Loucy (cell line): Measurements from ENCODE around the gene TFPI2.

Experiments used
- EZH2phosphoT487 ChIP-seq: fragments of 200-600 bp; IDR thresholded peaks from 2 replicates; pipeline ENCODE4 v1.6.1; 2018; ENCODE audit warnings: antibody characterized with exemption, mild to moderate bottlenecking, moderate library complexity, borderline replicate concordance
- TF ChIP-seq, protein P1 (sequence below): fragments of 200-600 bp; sonication (generic); conservative IDR thresholded peaks from 2 replicates; pipeline ENCODE4 v1.5.1; 2014; ENCODE audit warnings: mild to moderate bottlenecking, antibody characterized with exemption, low read length

DNA sequence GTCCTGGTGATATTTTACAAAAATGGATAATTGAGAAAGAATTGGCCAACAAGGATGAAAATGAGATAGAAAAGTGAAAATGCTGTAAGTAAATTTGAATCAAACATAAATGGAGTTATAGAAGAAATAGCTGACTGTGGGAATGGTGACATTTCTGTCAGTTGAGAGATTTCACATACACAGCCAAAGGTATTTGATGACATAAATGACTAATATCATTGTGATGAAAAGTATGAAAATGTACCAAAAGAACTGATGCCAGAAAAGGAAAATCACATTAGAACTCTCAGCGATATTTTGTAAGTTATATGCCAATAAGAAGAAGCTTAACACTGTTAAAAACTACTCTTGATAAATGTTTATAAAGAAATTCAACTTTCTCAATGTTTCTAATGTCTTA lies 54.9 kb downstream of the TFPI2 start:
- TF ChIP-seq, protein P1, sequence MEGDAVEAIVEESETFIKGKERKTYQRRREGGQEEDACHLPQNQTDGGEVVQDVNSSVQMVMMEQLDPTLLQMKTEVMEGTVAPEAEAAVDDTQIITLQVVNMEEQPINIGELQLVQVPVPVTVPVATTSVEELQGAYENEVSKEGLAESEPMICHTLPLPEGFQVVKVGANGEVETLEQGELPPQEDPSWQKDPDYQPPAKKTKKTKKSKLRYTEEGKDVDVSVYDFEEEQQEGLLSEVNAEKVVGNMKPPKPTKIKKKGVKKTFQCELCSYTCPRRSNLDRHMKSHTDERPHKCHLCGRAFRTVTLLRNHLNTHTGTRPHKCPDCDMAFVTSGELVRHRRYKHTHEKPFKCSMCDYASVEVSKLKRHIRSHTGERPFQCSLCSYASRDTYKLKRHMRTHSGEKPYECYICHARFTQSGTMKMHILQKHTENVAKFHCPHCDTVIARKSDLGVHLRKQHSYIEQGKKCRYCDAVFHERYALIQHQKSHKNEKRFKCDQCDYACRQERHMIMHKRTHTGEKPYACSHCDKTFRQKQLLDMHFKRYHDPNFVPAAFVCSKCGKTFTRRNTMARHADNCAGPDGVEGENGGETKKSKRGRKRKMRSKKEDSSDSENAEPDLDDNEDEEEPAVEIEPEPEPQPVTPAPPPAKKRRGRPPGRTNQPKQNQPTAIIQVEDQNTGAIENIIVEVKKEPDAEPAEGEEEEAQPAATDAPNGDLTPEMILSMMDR, result no peak
- TF ChIP-seq EZH2phosphoT487, result no peak
